ENCODE results near the gene UMODL1.

Gene UMODL1

GRCh38 chr21:42157606-42158310 is 86.6 kb downstream of the UMODL1 start:
- in situ Hi-C loops (cut with HindIII; ENCODE audit: low sequenced_read_pairs): no loop called here

DNA sequence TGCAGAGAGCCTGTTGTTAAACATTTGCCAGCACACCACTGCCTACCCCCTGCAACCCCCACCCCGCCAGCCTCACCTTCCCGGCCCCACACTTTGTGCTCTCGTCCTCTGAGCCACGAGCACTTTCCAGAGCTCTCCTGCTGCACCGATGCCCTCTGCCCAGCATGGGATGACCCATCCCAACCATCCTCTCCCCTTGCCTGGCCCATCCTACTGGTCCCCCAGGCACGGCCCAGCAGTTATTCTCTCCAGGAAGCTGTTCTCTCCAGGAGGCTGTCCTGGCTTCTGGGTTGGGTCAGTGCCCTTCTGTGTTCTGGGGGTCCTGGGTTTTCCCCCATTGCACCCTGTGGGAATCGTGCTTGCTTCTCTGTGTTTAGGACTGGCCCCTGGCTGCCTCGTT is 87.7 kb downstream of the UMODL1 start:
- in situ Hi-C loops (cut with HindIII; ENCODE audit: low sequenced_read_pairs): no loop called here

DNA sequence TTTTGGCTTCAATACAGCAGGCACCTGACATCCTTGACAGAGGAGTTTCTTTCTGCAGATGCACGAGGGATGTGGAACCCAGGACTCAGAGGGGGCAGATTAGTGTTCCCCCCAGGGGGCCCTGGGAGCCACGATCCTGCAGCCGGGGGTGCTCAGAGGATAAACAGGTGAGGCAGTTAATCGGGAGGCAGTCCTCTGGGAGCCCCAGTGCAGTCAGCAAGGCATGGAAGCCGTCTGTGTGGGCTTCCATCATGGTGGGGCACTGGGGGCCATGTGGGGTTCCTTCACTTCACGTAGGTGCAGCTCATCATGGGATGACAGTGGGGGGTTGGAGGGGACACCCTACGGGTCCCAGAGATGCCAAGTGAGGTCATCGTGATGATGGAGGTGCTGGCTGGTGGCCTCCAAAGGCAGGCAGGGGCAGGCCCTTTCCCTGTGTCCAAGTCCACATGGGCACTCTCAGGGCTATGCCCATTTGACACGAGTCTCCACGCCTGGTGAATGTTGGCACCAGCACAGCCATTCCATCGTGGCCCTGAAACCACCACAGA is 88.5 kb downstream of the UMODL1 start:
- in situ Hi-C loops (cut with HindIII; ENCODE audit: low sequenced_read_pairs): no loop called here

DNA sequence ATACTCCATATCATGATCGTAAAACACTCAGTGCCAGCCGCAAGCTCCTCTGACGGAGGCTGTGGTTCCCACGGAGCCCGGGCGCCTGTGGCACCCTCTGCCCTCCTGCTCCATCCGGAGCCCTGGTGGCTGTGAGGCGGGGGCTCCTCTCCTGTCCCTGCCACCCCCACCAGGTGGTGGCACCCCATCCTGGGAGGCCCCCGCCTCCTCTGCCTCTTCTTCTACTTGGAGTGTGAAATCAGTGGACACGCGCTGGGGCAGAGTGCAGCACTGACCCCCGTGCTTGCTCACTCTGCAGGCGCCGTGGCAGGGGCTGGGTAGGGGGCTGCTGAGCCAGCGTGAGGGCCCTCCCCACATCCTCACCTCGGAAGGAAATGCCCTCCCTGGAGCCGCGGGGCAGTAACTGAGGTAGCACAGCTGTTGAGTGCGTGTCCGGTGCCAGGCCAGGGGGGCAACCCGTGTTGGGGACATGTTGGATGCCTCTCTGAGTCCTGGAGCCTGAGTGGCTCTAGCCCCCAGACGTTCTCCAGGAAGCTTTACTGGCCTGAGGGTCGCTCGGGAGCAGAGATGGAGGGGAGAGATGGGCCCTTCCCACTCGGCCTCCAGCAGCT is 89.1 kb downstream of the UMODL1 start:
- in situ Hi-C loops (cut with HindIII; ENCODE audit: low sequenced_read_pairs): no loop called here

DNA sequence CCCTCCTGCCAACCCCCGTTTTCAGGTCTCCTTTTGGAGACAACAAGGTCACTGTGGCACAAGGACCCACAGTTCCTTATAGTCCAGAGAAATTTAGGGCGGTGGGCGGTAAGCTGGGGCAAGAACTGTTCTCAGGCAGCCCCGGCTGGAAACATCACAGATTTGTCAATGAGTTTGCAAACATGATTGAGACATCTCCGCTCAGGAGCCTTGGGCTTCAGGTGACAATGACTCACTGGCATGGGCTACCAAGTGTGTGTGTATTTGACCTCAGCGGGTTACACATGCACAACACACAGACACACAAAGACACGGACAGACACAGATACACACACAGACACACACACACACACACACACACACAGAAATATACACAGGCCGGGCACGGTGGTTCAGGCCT is 89.6 kb downstream of the UMODL1 start:
- in situ Hi-C loops (cut with HindIII; ENCODE audit: low sequenced_read_pairs): no loop called here

DNA sequence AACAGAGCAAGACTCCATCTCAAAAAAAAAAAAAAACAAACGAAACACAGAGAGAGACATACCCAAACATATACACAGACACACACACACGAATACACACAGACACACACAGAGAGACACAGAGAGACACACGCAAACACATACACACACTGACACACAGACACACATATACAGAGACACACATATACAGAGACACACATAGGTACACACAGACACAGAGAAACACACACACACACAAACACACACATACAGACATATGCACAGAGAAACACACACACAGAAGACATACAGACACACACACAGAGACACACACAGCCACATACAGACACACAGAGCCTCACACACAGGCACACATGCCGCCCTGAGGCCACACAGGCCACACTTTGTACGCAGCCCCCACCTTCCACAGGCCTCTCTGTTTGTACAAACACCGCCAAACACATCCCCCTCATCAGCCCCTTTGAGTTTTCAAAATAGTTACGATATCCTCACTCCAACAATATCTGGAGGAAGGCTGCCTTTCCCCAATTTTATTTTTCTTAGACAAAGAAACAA is 90.4 kb downstream of the UMODL1 start:
- in situ Hi-C loops (cut with HindIII; ENCODE audit: low sequenced_read_pairs): no loop called here

DNA sequence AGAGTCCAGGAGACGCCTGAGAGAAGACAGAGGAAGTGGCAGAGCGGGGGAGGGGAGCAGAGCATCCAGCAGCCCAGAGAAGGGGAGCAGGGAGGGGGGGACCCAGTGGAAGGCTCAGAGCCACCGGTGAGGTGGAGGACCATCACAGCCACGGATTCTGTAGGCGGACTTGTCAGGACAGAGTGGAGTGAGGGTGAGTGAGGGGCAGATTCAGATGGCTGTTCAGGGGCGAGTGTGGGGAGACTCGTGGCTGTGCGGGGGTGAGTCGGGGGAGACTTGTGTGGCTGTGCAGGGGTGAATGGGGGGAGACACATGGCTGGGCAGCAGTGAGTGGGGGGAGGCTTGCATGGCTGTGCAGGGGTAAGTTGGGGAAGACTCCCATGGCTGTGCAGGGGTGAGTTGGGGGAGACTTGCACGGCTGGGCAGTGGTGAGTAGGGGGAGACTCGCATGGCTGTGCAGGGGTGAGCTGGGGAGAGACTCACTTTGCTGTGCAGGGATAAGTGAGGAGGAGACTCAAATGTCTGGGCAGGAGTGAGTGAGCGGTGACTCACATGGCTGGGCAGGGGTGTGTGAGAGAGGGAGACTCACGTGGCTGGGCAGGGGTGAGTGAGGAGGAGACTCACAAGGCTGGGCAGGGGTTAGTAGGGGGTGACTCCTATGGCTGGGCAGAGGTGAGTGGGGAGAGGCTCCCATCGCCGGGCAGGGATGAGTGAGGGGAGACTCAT is 91.0 kb downstream of the UMODL1 start:
- in situ Hi-C loops (cut with HindIII; ENCODE audit: low sequenced_read_pairs): no loop called here

DNA sequence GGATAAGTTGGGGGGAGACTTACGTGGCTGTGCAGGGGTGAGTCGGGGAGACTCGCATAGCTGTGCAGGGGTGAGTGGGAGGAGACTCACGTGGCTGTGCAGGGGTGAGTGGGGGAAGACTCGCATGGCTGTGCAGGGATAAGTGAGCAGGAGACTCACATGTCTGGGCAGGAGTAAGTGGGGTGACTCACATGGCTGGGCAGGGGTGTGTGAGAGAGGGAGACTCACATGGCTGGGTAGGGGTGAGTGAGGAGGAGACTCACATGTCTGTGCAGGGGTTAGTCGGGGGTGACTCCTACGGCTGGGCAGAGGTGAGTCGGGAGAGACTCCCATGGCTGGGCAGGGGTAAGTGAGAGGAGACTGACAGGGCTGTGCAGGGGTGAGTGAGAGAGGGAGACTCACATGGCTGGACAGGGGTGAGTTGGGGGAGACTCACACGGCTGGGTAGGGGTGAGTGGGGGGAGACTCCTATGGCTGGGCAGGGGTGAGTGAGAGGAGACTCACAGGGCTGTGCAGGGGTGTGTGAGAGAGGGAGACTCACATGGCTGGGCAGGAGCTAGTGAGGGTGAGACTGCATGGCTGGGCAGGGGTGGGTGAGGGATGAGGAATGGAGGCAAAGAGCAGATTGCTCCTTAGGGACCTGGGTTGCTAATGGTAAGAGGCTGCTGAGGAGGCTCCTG is 91.9 kb downstream of the UMODL1 start:
- in situ Hi-C loops (cut with HindIII; ENCODE audit: low sequenced_read_pairs): no loop called here

- in situ Hi-C loops (cut with HindIII; ENCODE audit: low sequenced_read_pairs): no loop called here
These were observed 92.4 kb downstream of the UMODL1 start for GRCh38 chr21:42163511-42163863.

GRCh38 chr21:42164064-42164789 is 93.1 kb downstream of the UMODL1 start:
- in situ Hi-C loops (cut with HindIII; ENCODE audit: low sequenced_read_pairs): no loop called here

DNA sequence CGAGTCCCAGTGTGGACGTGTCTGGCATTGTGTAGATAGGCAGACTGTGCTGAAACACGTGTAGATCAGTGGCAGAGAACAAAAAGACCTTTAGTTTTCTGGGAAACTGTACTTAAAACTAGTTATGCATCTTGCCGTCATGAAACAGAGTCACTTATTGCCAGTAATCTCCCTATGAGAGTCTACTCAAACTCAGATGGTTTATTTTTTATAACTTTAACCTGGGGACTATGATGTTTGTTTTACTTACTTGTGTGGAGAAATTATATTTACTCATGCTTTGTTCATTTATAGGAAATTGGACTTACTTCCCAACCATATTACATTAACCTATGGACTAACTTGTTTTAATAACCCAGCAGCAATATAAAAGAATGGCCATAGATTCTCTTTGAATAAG is 93.7 kb downstream of the UMODL1 start:
- in situ Hi-C loops (cut with HindIII; ENCODE audit: low sequenced_read_pairs): no loop called here

- in situ Hi-C loops (cut with HindIII; ENCODE audit: low sequenced_read_pairs): no loop called here
These were observed 94.8 kb downstream of the UMODL1 start for GRCh38 chr21:42165901-42166300.

GRCh38 chr21:42169758-42170157 is 98.6 kb downstream of the UMODL1 start:
- in situ Hi-C loops (cut with HindIII; ENCODE audit: low sequenced_read_pairs): no loop called here

GRCh38 chr21:42171091-42172053 is 100.3 kb downstream of the UMODL1 start:
- in situ Hi-C loops (cut with HindIII; ENCODE audit: low sequenced_read_pairs): no loop called here

DNA sequence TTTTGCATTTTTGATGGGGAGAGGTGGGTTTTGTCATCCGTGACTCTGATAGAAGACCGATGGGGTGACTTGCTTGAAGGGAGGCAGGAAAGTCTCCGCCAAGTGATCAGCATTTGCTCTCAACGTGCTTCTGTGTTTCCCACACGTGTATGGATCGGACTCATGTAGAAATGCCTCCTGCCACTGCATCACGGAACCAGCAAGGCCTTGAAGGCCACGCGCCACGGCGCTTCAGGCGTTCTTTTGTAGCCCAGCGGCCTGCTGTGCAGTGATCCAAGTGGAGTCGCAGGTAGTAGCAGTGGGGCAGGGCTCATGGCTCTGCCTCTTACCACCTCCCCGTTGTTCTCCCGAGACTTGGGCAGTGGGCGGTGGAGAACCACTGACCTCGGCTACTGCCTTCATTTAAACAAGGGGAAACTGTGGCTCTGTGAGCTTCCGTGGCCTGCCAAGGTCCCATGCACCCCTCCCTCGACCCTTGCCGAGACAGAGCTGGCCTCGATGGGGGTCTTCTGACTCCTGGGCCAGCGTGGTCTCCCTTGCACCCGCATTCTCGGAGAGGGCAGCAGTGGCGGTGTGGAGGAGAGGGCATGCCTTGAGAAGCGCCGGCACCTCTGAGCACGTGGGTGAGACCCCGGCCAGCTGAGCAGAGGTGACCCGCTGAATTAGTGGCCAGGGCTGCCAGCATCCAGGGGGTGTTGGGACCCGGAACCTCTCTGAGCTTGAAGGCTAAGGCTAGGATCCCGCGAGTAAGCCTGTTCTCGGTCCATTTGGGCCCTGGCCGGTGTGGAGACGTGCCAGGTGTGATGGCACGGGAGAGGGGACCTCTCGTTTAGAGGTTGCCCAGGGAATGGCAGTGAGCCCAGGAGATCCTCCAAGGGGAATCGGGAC is 101.7 kb downstream of the UMODL1 start:
- in situ Hi-C loops (cut with HindIII; ENCODE audit: low sequenced_read_pairs): no loop called here

DNA sequence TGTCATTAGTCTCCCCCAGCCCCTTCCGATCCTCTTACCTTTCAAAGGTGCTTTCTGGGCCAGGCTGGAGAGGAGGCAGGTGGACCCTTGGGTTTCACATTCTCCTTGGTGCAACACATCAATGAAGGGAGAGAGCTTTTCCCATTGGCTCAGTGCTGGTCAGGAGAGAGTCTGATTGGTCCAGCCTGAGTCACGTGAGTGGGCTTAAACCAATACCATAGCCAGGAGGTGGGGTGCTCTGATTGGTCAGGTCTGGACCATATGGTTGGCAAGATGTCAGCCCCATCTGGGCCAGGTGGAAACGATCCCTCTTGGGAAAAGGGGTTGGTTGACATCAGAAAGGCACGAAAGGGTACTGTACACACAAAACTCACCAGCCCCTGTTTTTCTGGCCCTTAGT is 103.1 kb downstream of the UMODL1 start:
- in situ Hi-C loops (cut with HindIII; ENCODE audit: low sequenced_read_pairs): no loop called here

DNA sequence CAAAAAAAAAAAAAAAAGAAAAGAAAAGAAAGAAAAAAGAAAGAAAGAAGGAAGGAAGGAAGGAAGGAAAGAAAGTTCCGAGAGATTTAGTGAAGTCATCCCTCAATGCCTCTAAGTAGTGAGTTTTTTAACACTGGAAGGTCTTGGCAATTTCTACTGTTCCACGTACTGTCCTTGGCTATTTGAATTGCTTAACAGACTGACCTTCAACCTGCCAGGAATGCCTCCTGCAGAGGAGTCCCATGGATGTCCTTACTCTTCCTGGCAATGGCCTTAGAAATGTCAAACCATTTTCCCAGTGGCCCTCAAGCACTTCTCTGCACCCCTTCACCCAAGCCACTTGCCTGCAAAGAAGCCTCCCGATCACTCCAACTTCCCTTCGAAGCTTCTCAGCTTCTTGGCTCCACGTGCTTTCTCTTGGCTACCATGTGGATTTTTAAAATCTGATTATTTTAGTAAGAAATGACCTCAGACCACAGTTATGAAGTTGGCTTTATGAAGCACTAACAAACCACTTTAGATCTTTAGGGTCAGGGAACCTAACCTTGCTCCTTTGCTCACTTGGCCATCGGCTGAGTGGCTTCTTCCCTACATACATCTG is 104.1 kb downstream of the UMODL1 start:
- in situ Hi-C loops (cut with HindIII; ENCODE audit: low sequenced_read_pairs): no loop called here

- in situ Hi-C loops (cut with HindIII; ENCODE audit: low sequenced_read_pairs): no loop called here
These were observed 105.7 kb downstream of the UMODL1 start for GRCh38 chr21:42176859-42177258.
